IMR-90 (cell line): ENCODE data around the gene WWC2. TPM values are rescaled to one million over a fixed set of nuclear protein-coding genes. Genes with fewer than 3 reads are reported as not detected.
"Not testable (repeated sequence)": the region's sequence is repeated elsewhere in the genome, so short reads cannot be mapped to it uniquely, and the experiment has no call there.

Experiments
- ATAC-seq: fragments of 200-7000 bp; cut with Tn5 transposase; 2 replicates; pipeline ENCODE4 v1.9.1; 2020; ENCODE audit warnings: low read depth, mild to moderate bottlenecking, moderate library complexity
- BruUV-seq: library from RNA; stranded (reverse); fragments of 400-500 nt; replicated peaks from 2 replicates; lab custom pipeline; 2021; lab: Mats Ljungman, UMichigan
- CTCF ChIA-PET: fragments of 300-600 bp; formaldehyde crosslinking; extraction: SDS; loops from one replicate; lab custom pipeline; 2021; ENCODE audit warnings: antibody characterized with exemption; lab: Yijun Ruan, JAX
- POLR2A ChIA-PET: fragments of 300-600 bp; sonication (Branson Sonifier 250); formaldehyde crosslinking; loops from one replicate; lab custom pipeline; 2022; ENCODE audit warnings: antibody characterized with exemption; ENCODE audit not compliant: unreplicated experiment; lab: Charles Lee
- DNase-seq: peaks from one replicate; pipeline ENCODE4 v3.0.0; 2013
- H2AFZ ChIP-seq: replicated peaks from 2 replicates; pipeline ENCODE3; 2013; ENCODE audit warnings: low read length, mild to moderate bottlenecking; ENCODE audit not compliant: poor library complexity
- H2AK5ac ChIP-seq: 2 replicates; pipeline ENCODE4 v1.6.1; 2013; ENCODE audit warnings: low read depth, low read length, inconsistent platforms
- H2AK9ac ChIP-seq: replicated peaks from 2 replicates; pipeline ENCODE3; 2013; ENCODE audit warnings: mild to moderate bottlenecking, low read depth, low read length, moderate library complexity; ENCODE audit not compliant: poor library complexity
- H2BK120ac ChIP-seq: 2 replicates; pipeline ENCODE4 v1.6.1; 2013; ENCODE audit warnings: low read depth, low read length, inconsistent platforms
- H2BK15ac ChIP-seq: 3 replicates; pipeline ENCODE4 v1.6.1; 2013; ENCODE audit warnings: low read depth, low read length, inconsistent platforms
- H2BK20ac ChIP-seq: 2 replicates; pipeline ENCODE4 v1.6.1; 2013; ENCODE audit warnings: low read depth, mild to moderate bottlenecking, inconsistent platforms, low read length, moderate library complexity
- H2BK5ac ChIP-seq: 2 replicates; pipeline ENCODE4 v1.6.1; 2013; ENCODE audit warnings: mild to moderate bottlenecking, low read depth, low read length, inconsistent platforms; ENCODE audit not compliant: poor library complexity, severe bottlenecking
- H3K14ac ChIP-seq: replicated peaks from 2 replicates; pipeline ENCODE4 v1.6.1; 2013; ENCODE audit warnings: low read depth, low read length, inconsistent platforms
- H3K18ac ChIP-seq: 2 replicates; pipeline ENCODE4 v1.6.1; 2013; ENCODE audit warnings: low read depth, low read length, control low read depth
- H3K23ac ChIP-seq: 2 replicates; pipeline ENCODE4 v1.6.1; 2013; ENCODE audit warnings: low read depth, low read length, inconsistent platforms
- H3K27ac ChIP-seq: 2 replicates; pipeline ENCODE4 v1.5.1; 2013; ENCODE audit warnings: mild to moderate bottlenecking, control low read depth, low read length; ENCODE audit not compliant: insufficient read depth
- H3K27me3 ChIP-seq: 2 replicates; pipeline ENCODE4 v1.6.1; 2013; ENCODE audit warnings: low read length; ENCODE audit not compliant: control insufficient read depth, insufficient read depth
- H3K36me3 ChIP-seq: 2 replicates; pipeline ENCODE4 v1.6.1; 2013; ENCODE audit warnings: low read length, mixed read lengths; ENCODE audit not compliant: control insufficient read depth, insufficient read depth
- H3K4ac ChIP-seq: 2 replicates; pipeline ENCODE4 v1.6.1; 2013; ENCODE audit warnings: low read depth, low read length, inconsistent platforms
- H3K4me1 ChIP-seq: 2 replicates; pipeline ENCODE4 v1.6.1; 2013; ENCODE audit warnings: low read length, mixed read lengths; ENCODE audit not compliant: control insufficient read depth, insufficient read depth
- H3K4me2 ChIP-seq: 2 replicates; pipeline ENCODE4 v1.6.1; 2013; ENCODE audit warnings: low read depth, mild to moderate bottlenecking, control low read depth, low read length, moderate library complexity
- H3K4me3 ChIP-seq: 2 replicates; pipeline ENCODE4 v1.5.1; 2013; ENCODE audit warnings: low read depth, mild to moderate bottlenecking, control low read depth, low read length, moderate library complexity; ENCODE audit not compliant: insufficient read depth
- H3K56ac ChIP-seq: 2 replicates; pipeline ENCODE4 v1.6.1; 2013; ENCODE audit warnings: low read length, inconsistent platforms; ENCODE audit not compliant: insufficient read depth; ENCODE audit errors: extremely low read depth
- H3K79me1 ChIP-seq, 2 experiments: 2 replicates each; pipeline ENCODE4 v1.6.1; 2013; ENCODE audit warnings: low read length in 2 of 2, inconsistent platforms in 1 of 2, low read depth in 1 of 2
- H3K9ac ChIP-seq: 2 replicates; pipeline ENCODE4 v1.6.1; 2013; ENCODE audit warnings: low read depth, low read length, control low read depth
- H3K9me1 ChIP-seq: 2 replicates; pipeline ENCODE4 v1.6.1; 2013; ENCODE audit warnings: low read length, inconsistent platforms; ENCODE audit not compliant: insufficient read depth
- H3K9me3 ChIP-seq: 2 replicates; pipeline ENCODE4 v1.6.1; 2013; ENCODE audit warnings: low read length; ENCODE audit not compliant: control insufficient read depth, insufficient read depth
- H4K20me1 ChIP-seq: 2 replicates; pipeline ENCODE4 v1.6.1; 2013; ENCODE audit warnings: low read length, inconsistent platforms; ENCODE audit not compliant: insufficient read depth
- H4K5ac ChIP-seq: 2 replicates; pipeline ENCODE4 v1.6.1; 2013; ENCODE audit warnings: mild to moderate bottlenecking, low read depth, low read length, control low read depth
- H4K8ac ChIP-seq, 2 experiments: 2 replicates each; pipeline ENCODE4 v1.6.1; 2013; ENCODE audit warnings: low read depth in 2 of 2, low read length in 2 of 2, control low read depth in 1 of 2, inconsistent platforms in 1 of 2
- H4K91ac ChIP-seq: 2 replicates; pipeline ENCODE4 v1.6.1; 2013; ENCODE audit warnings: low read depth, low read length, inconsistent platforms; ENCODE audit not compliant: insufficient read depth
- WGBS, 2 experiments: methylation state at CpG; one replicate each; pipeline versions ENCODE4 v1.1.5 to v1.1.7; 2013; ENCODE audit warnings: missing lambda C conversion rate in 2 of 2; ENCODE audit not compliant: insufficient read length in 1 of 2; ENCODE audit errors: extremely low coverage in 2 of 2; 5-methylcytosine and 5-hydroxymethylcytosine counted together
- dilution Hi-C: fragments of 300-500 bp; cut with HindIII; formaldehyde crosslinking; loops from one replicate; pipeline ENCODE4 v1.14.3; 2018; ENCODE audit warnings: low sequenced_read_pairs; ENCODE audit not compliant: unreplicated experiment
- in situ Hi-C: fragments of 300-500 bp; cut with MboI; formaldehyde crosslinking; loops from 3 replicates; pipeline ENCODE4 v1.14.3; 2019; ENCODE audit warnings: low sequenced_read_pairs, inconsistent platforms, mixed read lengths
- intact Hi-C: fragments of 100-400 bp; cut with micrococcal nuclease; formaldehyde crosslinking; loops from 2 replicates; pipeline ENCODE4 v1.10.0; 2022
- polyA plus RNA-seq, 3 experiments: library from polyadenylated mRNA; depleted of rRNA; stranded (reverse); fragments of >200 nt; gene quantifications; 2 replicates each; pipeline ENCODE4 v1.2.3, GENCODE V29; 2012; ENCODE audit warnings: low replicate concordance in 1 of 3
- total RNA-seq: library from RNA; depleted of rRNA; stranded (reverse); fragments of >200 nt; gene quantifications from 2 replicates; pipeline ENCODE4 v1.2.3, GENCODE V29; 2012

Gene WWC2
- total and polyA plus RNA-seq, 2 of the 4 experiments (the other 2 are of a cell fraction): 26.6 to 27.4 TPM

GRCh38 chr4:183326387-183326786 is 227.3 kb downstream of the WWC2 start:
- H3K14ac ChIP-seq, H3K27me3 ChIP-seq, H3K18ac ChIP-seq, CTCF ChIA-PET, H4K91ac ChIP-seq, H3K79me1 ChIP-seq, H3K9me1 ChIP-seq, H3K27ac ChIP-seq, H2BK120ac ChIP-seq, H2BK5ac ChIP-seq, H4K8ac ChIP-seq, H3K4me2 ChIP-seq, H3K4ac ChIP-seq, ATAC-seq, H2AK5ac ChIP-seq, H2AFZ ChIP-seq, H3K4me1 ChIP-seq, H2BK15ac ChIP-seq, H4K20me1 ChIP-seq, H3K36me3 ChIP-seq, H3K56ac ChIP-seq, H3K9ac ChIP-seq, in situ Hi-C loops, DNase-seq, BruUV-seq, H2AK9ac ChIP-seq, H3K4me3 ChIP-seq, intact Hi-C loops, H2BK20ac ChIP-seq, dilution Hi-C loops, H3K23ac ChIP-seq, H4K5ac ChIP-seq, H3K9me3 ChIP-seq: not testable (repeated sequence)
- 75% methylated on average over 1 of the region's 6 CpGs; no CpG with 5 or more reads in 1 of the 2 experiments for WGBS, 2 experiments
- POLR2A ChIA-PET: interaction anchor here (1.1 kb wide), 1 partner anchor 10 kb away, joined by 3 read pairs; no protein-coding TSS in a partner anchor
